GM12865 (cell line): Measurements from ENCODE around the gene BEST2.
A peak's percentile ranks its signal among the peaks of the same experiment; 100 is the strongest.

Experiments used
- DNase-seq: peaks from one replicate; pipeline ENCODE4 v3.0.0; 2010; ENCODE audit warnings: low read depth
- H3K4me3 ChIP-seq: 2 replicates; pipeline ENCODE4 v1.5.1; 2011; ENCODE audit warnings: mild to moderate bottlenecking, low read depth, low read length, control low read depth
- TF ChIP-seq, protein P1 (sequence below): IDR thresholded peaks from 2 replicates; pipeline ENCODE4 v1.5.1; 2011; ENCODE audit warnings: low read length, control low read depth, low read depth, inconsistent platforms; ENCODE audit not compliant: insufficient read depth; ENCODE audit errors: missing control alignments

The BEST2 gene

DNA sequence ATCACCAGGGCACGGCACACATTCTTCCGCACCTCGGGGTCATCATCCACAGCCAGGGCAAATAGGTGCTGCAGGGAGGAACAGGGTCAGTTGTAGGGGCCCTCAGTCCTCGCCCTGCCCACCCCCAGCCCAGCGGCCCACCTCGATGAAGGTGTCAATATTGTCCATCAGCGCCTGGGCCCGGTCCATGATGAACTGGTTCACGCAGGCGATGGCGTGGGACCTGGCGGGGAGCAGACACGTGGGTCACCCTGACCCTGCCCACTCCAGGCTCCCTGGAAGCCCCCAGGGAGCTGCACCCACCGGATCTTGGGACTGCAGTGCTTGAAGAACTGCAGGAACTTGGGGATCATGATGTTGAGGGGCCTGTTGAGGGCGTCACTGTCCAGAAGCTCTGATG lies 36.5 kb upstream of the BEST2 start:
- H3K4me3 ChIP-seq = no peak overlapping the region
- no peak for DNase-seq
- TF ChIP-seq, protein P1, sequence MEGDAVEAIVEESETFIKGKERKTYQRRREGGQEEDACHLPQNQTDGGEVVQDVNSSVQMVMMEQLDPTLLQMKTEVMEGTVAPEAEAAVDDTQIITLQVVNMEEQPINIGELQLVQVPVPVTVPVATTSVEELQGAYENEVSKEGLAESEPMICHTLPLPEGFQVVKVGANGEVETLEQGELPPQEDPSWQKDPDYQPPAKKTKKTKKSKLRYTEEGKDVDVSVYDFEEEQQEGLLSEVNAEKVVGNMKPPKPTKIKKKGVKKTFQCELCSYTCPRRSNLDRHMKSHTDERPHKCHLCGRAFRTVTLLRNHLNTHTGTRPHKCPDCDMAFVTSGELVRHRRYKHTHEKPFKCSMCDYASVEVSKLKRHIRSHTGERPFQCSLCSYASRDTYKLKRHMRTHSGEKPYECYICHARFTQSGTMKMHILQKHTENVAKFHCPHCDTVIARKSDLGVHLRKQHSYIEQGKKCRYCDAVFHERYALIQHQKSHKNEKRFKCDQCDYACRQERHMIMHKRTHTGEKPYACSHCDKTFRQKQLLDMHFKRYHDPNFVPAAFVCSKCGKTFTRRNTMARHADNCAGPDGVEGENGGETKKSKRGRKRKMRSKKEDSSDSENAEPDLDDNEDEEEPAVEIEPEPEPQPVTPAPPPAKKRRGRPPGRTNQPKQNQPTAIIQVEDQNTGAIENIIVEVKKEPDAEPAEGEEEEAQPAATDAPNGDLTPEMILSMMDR = no peak

DNA sequence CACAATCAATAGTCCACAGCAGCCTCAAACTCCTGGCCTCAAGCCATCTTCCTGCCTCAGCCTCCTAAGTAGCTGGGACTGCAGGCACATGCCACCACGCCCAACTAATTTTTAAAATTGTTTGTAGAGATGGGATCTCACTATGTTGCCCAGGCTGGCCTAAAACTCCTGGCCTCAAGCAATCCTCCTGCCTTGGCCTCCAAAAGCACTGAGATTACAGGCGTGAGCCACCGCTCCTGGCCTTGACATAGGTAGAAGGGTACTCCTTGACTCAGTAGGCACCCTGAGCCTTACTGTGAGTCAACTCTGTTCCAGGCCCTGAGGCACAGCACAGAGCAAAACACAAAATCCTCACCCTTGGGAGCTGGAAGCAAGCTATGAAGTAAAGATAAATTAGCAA lies 35.7 kb upstream of the BEST2 start:
- no peak overlapping the region for H3K4me3 ChIP-seq
- no peak for DNase-seq
- TF ChIP-seq, protein P1 = no peak

DNA sequence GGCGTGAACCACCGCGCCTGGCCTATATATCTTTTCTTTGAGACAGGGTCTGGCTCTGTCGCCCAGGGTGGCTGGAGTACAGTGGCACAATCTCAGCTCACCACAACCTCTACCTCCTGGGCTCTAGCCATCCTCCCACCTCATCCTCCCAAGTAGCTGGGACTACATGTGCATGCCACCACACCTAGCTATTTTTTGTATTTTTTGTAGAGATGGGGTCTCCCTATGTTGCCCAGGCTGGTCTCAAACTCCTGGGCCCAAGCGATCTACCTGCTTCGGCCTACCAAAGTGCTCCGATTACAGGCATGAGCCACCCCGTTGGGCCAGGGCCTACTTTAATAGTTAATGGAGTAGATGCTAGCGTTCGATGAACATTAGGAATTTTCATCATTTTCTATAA lies 31.3 kb upstream of the BEST2 start:
- TF ChIP-seq, protein P1 = no peak
- peak overlapping the region; percentile 94 for H3K4me3 ChIP-seq
- DNase-seq = no peak

DNA sequence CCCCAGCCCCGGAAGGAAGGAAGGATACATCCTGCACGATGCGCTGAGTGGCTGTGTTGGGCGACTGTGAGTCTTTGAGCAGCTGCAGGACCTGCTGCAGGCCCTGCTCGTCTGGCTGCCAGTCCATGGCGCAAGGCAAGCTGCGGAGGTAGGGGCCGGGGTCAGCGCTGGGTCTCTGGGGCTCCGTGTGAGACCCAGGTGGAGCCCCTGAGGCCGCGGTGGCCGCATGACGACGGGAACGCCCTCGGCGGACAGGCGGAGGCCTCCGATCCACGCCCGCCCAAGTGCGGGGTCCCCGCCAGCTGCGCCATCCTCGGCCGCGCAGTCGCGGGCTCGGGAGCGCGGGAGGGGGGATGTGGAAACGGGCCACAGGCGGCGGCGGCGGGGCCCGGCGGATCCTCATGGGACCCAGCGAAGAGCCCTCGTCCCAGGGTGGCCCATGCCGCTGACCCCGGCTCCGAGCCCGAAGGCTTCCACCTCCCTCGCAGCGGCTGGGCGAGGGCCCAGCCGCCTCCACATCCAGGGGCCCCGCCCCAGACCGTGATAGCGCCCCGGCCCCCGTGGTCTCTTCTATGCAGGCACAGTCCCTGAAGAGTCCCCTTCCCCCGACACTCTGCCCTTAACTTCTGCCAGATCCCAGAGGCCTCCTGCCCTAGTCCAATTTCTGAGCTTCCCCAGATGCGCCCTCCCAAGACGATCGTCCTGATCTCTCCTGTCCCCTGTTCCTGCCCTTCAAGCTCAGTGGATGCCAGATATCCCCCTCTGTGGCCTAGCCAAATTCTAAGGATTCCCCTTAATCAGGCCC lies 30.5 kb upstream of the BEST2 start:
- TF ChIP-seq, protein P1 = no peak
- DNase-seq = no peak
- H3K4me3 ChIP-seq = peak overlapping the region; percentile 94

DNA sequence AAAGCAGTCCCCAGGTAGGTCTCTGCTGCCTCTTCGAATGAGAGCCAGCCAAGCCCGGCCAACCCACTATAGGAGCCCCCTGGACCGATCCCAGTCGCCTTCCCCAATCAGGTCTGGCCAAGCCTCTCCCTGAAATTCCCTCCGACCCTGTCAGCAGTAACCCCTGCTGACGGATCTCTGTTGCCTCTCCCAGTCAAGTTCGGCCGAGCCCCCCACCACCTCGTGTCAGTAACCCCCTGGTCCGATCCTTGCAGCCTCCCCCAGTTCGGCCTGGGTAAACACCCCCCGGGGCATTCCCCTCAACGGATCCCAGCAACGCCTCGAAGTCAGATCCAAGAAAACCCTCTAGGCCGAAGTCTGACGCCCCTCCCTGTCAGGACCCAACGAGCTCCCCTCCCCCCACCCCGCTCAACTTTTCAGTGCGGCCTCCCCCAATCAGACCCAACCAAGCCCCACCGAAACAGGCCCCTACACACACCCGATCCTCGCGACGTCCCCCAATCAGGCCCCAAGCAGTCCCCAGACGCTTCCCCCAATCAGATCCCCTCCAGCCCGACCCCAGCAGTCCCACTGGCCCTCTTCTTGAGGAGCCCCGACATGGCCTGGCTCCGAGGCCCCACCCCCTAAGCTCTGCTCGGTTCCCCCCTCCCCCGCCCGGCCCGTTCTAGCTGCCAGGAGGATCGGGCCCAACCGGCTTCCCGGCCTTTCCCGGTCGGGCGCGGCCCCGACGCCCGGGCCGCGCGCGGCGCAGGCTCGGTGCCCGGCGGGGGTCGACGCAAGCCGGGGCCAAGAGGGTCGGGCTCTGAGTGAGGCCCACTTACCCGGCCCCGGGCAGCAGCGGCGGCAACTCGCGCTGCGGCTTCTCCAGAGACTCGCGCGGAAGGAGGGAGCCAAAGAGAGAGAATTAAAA lies 29.7 kb upstream of the BEST2 start:
- TF ChIP-seq, protein P1 = no peak
- H3K4me3 ChIP-seq = peak overlapping the region; percentile 94
- DNase-seq = peak; percentile 77

DNA sequence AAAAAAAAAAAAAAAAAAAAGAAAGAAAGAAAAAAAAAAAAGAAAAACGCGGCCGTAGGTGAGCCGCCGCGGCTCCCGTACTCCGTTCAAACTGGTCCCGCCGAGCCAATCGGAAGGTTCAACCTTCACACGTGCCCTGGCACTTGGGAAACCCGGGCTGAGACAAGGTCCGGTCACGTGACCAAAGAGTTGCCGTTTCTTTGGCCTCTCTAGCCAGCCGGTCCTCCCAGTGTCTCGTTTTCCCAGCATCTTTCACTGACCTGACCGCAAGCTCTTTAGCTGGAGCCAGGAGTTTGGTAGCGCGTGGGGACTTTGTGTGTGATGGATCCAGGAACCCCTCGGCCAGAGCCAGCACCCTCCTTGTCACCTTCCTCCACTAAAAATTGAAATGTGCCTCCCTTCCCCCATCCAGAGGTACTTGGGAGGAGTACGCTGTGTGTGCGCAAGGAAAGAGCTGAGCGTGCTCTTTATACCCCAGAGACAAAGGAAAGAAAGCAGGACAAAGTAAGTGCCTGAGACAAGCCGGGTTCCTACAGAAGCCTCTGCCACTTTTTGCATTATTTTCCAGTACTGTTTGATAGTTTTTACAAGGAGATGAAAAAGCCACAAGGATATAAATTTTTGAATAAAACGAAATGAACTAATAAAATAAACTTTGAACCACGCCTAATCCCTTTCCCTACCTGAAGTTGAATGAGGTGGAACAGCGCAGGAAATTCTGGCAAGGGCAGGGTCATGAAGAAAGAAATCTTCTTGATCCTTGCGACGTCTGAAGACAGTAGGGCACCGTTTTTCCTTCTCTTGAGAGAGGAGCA lies 28.8 kb upstream of the BEST2 start:
- DNase-seq = peak; percentile 99
- peak overlapping the region; percentile 94 for H3K4me3 ChIP-seq
- TF ChIP-seq, protein P1 = no peak
